KBM-7 (cell line): ENCODE measurements around the gene SRMS.
A peak's percentile ranks its signal among the peaks of the same experiment; 100 is the strongest.
"Not testable (repeated sequence)": the region's sequence is repeated elsewhere in the genome, so short reads cannot be mapped to it uniquely, and the experiment has no call there.

Source experiments
- DNase-seq: peaks from one replicate; pipeline ENCODE4 v3.0.0-alpha.2; 2015
- in situ Hi-C: fragments of 300-500 bp; cut with MboI; formaldehyde crosslinking; loops from 2 replicates; pipeline ENCODE4 v1.14.3; 2020; ENCODE audit warnings: low sequenced_read_pairs, low pct_unique_long_range_greater_than_20kb, mixed read lengths

The SRMS gene

GRCh38 chr20:63517376-63518309 lies 29.9 kb downstream of the SRMS start:
- in situ Hi-C loops = no loop called here
- DNase-seq = no peak

GRCh38 chr20:63514520-63514919 lies 33.0 kb downstream of the SRMS start:
- in situ Hi-C loops = not testable (repeated sequence)
- peak; percentile 84 for DNase-seq

- no peak for DNase-seq
- in situ Hi-C loops = no loop called here
Observed at GRCh38 chr20:63513207-63513606, 34.3 kb downstream of the SRMS start.

GRCh38 chr20:63509088-63509564 lies 38.4 kb downstream of the SRMS start:
- DNase-seq = no peak
- in situ Hi-C loops = no loop called here

GRCh38 chr20:63508072-63508768 lies 39.3 kb downstream of the SRMS start:
- DNase-seq = peak; percentile 33
- in situ Hi-C loops = no loop called here

GRCh38 chr20:63507083-63507743 lies 40.3 kb downstream of the SRMS start:
- in situ Hi-C loops = no loop called here
- no peak for DNase-seq

- in situ Hi-C loops = no loop called here
- no peak for DNase-seq
Observed at GRCh38 chr20:63505723-63506122, 41.8 kb downstream of the SRMS start.

GRCh38 chr20:63505281-63505680 lies 42.3 kb downstream of the SRMS start:
- in situ Hi-C loops = no loop called here

GRCh38 chr20:63504642-63505041 lies 42.9 kb downstream of the SRMS start:
- in situ Hi-C loops = no loop called here
- no peak for DNase-seq

More at GRCh38 chr20:63505281-63505680, 42.3 kb downstream of the SRMS start:
- no peak for DNase-seq

- no peak for DNase-seq
- in situ Hi-C loops = no loop called here
Observed at GRCh38 chr20:63503524-63503923, 44.0 kb downstream of the SRMS start.

- in situ Hi-C loops = no loop called here
- DNase-seq = no peak
Observed at GRCh38 chr20:63502671-63503172, 44.8 kb downstream of the SRMS start.

- no peak for DNase-seq
- in situ Hi-C loops = no loop called here
Observed at GRCh38 chr20:63501818-63502670, 45.5 kb downstream of the SRMS start.

GRCh38 chr20:63500902-63501817 lies 46.4 kb downstream of the SRMS start:
- DNase-seq = no peak
- in situ Hi-C loops = no loop called here

- DNase-seq = no peak
- in situ Hi-C loops = no loop called here
Observed at GRCh38 chr20:63500151-63500901, 47.2 kb downstream of the SRMS start.

- DNase-seq = no peak
- in situ Hi-C loops = no loop called here
Observed at GRCh38 chr20:63499338-63499969, 48.1 kb downstream of the SRMS start.

- DNase-seq = peak; percentile 24
- in situ Hi-C loops = no loop called here
Observed at GRCh38 chr20:63498960-63499337, 48.6 kb downstream of the SRMS start, which contains the start of gene EEF1A2. TSS of gene EEF1A2 (minus strand) at chr20:63499083. CDS start at chr20:63497763, 1,320 bp downstream.
